GM18526 (cell line): Measurements from ENCODE around the gene MYL2.

ENCODE experiments used
- POLR2A ChIP-seq: IDR thresholded peaks from 3 replicates; pipeline ENCODE4 v1.6.1; 2011; ENCODE audit not compliant: insufficient read length; ENCODE audit errors: extremely low read depth

Gene MYL2

DNA sequence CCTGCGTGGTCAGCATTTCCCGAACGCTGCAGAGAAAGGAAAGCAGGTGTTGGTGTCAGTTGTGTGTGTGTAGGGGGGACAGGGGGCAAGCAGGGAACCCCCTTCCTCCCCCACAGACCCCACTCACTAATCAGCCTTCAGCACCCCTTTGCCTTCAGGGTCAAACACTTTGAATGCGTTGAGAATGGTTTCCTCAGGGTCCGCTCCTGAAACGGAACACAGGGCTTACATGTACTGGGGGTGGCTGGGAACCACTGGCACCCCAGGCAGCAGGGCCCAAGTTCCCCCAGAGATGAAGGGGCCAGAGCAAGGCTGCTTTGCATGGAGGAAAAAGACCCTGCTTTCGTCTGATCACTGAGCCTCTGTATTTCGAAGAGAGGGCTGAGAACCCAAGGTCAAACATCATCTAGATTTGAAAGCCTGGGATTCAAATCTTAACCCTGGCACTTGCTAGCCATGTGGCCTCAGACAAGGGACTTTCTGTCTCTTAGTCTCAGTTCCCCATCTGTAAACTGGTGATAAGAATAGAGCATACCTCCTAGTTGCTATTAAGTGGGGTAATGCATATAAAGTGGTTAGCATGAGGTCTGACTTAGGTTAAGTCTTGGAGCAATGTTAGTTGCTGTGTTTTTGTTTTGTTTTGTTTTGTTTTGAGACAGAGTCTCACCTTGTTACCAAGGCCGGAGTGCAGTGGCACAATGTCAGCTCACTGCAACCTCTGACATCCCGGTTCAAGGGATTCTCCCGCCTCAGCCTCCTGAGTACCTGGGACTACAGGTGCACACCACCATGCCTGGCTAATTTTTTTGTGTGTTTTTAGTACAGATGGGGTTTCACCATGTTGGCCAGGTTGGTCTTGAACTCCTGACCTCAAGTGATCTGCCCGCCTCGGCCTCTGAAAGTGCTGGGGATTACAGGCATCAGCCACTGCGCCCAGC is 7.0 kb downstream of the MYL2 start:
- TF ChIP-seq POLR2A, result no peak

DNA sequence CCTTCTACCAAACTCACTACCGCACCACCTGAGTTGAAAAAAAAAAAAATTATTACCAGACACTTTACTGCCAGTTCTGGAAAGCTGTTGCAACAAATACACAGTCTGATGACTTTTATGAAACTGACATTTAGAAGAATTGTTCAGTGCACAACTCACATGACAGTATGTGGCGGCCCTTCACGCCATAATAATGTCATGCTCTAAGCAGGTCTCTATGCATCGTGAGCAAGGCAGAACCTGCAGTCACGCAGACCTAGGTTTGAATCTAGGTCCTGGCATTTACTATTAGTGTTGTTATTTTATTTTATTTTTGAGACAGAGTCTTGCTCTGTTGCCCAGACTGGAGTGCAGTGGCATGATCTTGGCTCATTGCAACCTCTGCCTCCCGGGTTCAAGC is 8.1 kb downstream of the MYL2 start:
- TF ChIP-seq POLR2A, result no peak

DNA sequence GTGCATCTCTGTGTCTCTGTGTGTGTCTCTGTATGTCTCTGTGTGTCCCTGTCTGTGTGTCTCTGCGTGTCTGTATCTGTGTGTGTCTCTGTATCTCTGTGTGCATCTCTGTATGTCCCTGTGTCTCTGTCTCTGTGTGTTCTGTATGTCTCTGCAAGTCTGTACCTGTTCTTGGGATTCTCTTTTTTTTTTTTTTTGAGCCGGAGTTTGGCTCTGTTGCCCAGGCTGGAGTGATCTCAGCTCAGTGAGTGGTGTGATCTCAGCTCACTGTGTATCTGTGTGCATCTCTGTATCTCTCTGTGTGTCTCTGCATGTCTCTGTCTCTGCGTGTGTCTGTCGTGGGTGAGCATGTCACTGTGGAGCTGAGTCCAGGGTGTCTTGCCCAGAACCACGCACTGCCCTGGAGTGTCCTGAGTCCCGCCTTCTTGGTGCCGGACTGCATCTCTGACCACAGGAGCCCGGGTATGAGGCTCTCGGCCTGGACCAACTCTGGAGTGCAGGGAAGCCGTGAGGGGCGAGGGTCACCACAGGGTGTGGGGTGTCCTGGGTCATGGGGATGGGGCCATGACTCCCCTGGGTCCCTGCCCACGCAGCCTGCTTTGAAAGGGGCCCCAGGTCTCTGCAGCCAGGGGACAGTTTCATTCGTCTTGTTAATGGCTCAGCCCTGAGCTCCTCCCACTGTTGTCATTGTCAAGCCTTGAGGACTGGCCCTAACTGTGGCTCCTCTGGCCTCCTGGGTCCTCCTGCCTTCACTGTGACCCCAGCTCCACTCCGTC is 11.8 kb downstream of the MYL2 start:
- TF ChIP-seq POLR2A, result no peak

DNA sequence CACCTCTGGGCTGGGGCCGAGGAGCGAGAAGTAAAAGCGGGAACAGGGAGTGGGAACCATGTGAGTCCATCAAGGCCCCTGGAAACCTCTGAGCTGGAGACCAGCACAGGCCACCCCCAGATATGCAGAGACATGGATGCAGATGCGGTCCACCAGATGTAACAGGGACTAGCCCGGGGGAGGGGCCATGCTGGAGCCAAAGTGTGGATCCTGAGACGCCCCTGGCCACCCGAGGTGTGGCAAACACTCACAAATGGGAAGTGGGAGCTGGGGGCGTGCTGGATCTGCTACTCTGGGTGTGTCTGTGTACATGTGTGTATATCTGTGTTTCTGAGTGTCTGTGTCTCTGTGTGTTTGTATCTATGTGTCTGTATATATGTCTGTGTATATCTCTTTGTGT is 12.8 kb downstream of the MYL2 start:
- TF ChIP-seq POLR2A, result no peak

DNA sequence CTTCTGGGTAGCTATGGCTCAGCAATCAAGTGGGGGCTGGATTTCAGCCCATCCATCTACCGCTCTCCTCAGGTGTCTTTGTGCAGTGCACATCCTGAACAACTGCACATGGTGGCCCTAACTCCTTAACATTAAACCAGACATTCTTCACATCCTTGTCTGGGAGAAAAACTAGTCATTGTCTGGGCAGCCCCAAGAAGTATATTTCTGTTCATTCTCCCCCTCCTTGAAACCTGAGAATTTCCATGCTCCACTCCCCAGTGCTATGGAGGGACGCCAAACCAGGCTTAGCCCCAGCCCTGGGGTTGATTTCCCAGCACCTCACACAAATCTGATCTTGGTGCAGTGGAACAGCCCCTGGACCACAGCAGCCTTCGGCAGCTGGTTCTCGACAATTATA is 13.4 kb downstream of the MYL2 start:
- no peak for TF ChIP-seq POLR2A

DNA sequence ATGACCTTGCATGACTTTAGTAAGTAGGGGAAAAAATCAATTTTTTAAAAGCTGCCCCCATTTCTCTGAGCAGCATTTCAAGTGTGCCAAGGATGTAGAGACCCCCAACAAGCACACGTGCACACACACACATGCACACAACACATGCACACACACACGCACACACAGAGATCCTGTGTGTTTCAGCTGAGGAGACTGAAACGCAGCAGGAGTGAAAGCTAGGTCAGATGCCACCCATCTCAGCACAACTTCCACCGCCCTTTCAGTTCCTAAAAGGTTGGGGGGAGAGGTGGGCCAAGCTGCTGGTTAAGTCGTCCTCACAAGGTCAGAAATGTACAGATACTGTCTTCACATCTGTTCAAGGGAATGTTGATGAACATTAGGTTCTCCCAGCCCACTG is 13.9 kb downstream of the MYL2 start:
- TF ChIP-seq POLR2A, result no peak

DNA sequence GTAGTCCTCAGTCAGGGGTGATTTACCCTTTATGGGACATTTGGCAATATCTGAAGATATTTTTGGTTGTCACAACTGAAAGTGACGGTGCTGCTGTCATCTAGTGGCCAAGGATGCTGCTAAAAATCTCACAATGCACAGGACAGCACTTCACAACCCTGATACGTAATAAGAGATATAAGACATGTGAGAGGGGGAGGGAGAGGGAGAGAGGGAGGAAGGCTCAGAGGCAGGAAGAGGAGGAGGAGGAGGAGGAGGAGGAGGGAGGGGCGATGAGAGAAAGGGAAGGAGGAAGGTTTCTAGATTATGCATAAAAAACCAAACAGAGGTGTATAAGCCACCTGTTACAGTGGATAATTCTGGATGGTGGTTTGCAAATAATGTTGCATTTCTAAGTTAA is 14.3 kb downstream of the MYL2 start:
- no peak for TF ChIP-seq POLR2A

DNA sequence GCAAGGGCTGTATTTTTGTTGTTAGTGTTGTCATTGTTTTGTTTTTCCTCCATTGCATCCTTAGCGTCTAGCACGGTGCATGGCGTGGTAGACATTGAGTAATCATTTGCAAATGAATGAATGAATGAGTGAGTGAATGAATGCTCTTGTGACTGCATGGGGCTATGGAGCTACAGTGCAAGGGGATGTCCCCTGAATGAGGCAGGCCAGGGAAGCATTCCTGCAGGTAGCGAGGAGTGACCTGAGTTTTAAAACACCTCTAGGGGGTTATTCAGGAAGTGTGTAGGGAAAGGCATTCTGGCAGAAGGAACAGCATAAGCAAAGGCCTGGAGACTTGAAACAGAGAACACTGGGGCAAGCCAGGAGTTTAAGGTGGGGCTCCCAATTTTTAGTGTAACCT is 16.9 kb downstream of the MYL2 start:
- TF ChIP-seq POLR2A, result no peak

DNA sequence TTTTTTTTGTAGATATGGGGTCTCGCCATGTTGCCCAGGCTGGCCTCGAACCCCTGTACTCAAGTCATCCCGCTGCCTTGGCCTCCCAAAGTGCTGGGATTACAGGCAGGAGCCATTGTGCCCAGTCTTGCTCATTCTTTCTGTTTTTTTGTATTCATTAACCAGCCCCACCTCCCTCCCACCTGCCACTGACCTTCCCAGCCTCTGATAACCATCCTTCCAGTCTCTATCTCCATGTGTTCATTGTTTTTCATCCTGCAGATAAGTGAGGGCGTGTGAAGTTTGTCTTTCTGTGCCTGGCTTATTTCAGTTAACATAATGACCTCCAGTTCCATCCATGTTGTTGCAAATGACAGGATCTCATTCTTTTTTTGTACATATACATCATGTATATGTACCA is 19.0 kb downstream of the MYL2 start:
- no peak for TF ChIP-seq POLR2A

DNA sequence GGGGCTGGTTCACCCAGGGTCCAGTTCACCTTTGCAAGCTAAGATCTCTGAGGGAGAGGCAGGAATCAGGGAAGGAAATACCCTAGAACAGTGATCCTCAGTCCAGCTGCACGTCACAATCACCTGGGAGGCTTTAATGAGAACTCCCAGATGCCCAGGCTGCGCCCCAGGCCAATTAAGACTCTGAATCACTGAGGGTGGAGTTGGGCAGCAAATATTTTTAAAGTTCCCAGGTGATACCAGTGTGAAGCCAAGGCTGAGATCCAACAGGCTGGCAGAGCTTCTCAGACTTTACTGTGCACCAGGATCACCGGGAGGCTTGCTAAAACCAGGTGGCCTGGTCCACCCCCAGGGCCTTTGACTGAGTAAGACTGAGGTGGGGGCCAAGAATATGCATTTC is 23.8 kb downstream of the MYL2 start:
- TF ChIP-seq POLR2A, result no peak

DNA sequence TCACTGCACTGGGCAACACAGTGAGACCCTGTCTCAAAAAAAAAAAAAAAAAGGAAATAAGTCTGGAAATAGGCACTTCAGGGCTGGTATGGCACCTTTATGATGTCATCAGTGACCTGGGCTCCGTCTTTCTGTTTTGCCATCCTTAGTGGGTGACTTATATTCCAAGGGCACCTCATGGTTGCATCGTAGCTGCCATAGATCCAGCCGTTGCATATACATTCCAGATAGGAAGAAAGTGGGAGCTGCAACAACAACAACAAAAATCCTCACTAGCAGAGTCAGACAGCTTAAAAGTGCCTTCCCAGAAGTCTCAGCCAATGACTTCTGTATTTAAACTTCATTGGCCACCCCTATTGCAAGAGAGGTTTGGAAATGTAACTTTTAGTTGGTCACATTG is 26.4 kb downstream of the MYL2 start:
- no peak for TF ChIP-seq POLR2A

DNA sequence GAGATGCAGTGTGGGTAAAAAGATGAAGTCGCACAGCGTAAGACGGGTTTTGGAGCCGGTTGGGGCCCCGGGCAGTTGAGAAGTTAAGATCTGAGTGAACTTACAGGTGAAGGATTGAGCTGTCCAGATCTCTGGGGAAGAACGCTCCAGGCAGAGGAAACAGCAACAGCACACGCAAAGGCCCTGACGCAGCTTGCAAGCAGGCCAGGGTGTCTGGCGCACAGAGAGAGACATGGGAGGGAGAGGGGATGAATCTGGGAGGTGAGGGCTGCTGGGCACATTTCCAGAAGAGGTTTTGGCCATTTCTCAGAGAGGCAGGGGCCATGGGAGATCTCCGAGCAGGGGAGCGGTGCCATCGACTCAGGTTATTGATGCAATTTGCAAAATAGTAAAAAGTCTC is 31.0 kb downstream of the MYL2 start:
- TF ChIP-seq POLR2A, result no peak

DNA sequence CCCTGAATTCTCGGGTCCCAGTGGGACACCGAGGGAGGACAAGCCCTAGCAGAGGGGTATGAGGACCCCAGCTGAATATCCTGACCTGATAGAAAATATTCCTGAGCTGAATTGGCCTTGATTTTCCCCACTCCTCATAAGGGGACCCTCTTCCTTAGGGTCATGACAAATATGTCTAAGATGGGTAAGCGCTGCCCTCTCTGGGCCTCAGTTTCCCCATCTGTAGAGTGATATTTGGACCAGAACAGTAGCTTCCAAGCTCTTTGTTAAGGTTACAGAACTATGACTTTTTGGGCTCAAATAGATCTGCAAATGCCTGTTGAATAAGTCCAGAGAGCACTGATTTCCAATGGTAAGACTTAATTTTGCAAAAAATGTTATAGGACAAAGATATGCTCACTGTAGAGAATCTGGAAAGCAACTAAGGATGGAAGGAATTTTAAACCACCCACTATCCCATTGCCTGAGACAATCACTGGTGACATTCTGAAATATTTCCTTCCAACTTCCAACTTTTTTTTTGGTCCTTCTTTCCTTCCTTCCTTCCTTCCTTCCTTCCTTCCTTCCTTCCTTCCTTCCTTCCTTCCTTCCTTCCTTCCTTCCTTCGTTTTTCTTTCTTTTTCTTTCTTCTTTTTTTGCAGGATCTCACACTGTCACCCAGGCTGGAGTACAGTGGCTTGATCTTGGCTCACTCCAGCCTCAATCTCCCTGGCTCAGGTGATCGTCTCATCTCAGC is 32.0 kb downstream of the MYL2 start:
- no peak for TF ChIP-seq POLR2A

DNA sequence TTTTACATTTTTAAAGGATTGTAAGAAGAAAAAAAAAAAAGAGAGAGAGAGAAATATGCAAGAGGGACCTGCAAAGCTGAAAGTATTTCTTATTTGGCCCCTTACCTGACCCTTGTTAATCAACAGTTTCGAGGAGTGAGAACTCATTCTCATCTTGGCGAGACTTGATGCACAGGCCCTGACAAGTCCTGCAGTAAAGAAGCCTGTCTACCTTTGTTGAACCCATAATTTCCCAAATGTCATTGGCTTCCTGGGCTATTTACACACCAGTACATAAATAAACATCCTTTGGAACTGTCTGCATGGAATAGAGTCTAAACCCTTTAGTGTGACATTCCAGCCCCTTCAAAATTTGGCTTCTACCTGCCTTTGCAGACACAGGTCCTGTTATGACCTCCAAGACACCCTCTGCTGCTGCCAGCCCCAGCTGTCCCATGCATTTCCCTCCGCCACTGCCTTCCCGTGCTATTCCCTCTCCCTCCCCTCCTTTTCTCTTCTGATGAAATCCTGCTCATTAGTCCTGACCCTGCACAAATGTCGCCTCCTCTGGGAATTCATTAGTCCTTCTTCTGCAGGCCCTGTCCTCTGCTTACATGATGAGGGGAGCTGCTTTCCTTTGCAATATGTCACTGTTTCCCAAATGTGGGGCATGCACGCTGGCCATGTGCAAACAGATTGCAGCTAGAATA is 35.1 kb downstream of the MYL2 start:
- no peak for TF ChIP-seq POLR2A

DNA sequence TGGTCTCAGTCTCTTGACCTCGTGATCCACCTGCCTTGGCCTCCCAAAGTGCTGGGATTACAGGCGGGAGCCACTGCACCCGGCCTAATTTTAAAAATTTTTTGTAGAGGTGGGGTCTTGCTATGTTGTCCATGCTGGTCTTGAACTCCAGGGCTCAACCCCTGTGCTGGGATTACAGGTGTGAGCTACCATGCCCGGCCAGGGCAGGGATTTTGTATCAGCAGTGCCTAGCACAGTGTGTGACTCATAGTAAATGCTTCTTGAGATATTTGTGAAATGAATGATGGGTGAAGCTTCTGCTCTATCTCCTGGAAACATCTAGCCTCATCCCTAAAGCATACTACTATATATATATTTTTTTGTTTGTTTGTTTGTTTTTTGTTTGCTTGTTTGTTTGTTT is 37.1 kb downstream of the MYL2 start:
- TF ChIP-seq POLR2A, result no peak
